Measurements from ENCODE around the gene CHKB. TPM values are rescaled to one million over a fixed set of nuclear protein-coding genes. Genes with fewer than 3 reads are reported as not detected.

CHKB gene
- total and polyA plus RNA-seq, 4 donors: 59.4 to 142 (median 74.9) TPM

- Histone ChIP-seq H3K9me3 (ENCODE audit: control insufficient read depth in 4 of 4, insufficient read depth in 3 of 4, low read length in 3 of 4) (peaks cover 0 to 6% (median 0%) of the 10 kb centered on the region in 4 donors), H3K4me1 (ENCODE audit: control insufficient read depth in 5 of 5, insufficient read depth in 5 of 5, low read length in 5 of 5) (peaks cover 0 to 5% (median 0%) of the 10 kb centered on the region in 5 donors), H3K4me3 (no peak overlapping the region), H3K27me3 (ENCODE audit: control insufficient read depth in 3 of 3, insufficient read depth in 3 of 3, low read length in 2 of 3) (peaks cover 22 to 44% (median 22%) of the 10 kb centered on the region in 3 donors), H3K36me3 (ENCODE audit: control insufficient read depth in 4 of 4, insufficient read depth in 4 of 4, low read length in 4 of 4) (no peaks in the 10 kb centered on the region), H3K27ac (ENCODE audit: low read depth in 1 of 2, low read length in 1 of 2) (no peak overlapping the region), H3K9ac (ENCODE audit: insufficient read depth in 1 of 2, low read length in 2 of 2) (no peak overlapping the region)
- TF ChIP-seq, protein P1, sequence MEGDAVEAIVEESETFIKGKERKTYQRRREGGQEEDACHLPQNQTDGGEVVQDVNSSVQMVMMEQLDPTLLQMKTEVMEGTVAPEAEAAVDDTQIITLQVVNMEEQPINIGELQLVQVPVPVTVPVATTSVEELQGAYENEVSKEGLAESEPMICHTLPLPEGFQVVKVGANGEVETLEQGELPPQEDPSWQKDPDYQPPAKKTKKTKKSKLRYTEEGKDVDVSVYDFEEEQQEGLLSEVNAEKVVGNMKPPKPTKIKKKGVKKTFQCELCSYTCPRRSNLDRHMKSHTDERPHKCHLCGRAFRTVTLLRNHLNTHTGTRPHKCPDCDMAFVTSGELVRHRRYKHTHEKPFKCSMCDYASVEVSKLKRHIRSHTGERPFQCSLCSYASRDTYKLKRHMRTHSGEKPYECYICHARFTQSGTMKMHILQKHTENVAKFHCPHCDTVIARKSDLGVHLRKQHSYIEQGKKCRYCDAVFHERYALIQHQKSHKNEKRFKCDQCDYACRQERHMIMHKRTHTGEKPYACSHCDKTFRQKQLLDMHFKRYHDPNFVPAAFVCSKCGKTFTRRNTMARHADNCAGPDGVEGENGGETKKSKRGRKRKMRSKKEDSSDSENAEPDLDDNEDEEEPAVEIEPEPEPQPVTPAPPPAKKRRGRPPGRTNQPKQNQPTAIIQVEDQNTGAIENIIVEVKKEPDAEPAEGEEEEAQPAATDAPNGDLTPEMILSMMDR (IDR thresholded peaks at IDR 0.05; ENCODE audit: control extremely low read depth, extremely low read depth): no peak
- WGBS, 2 donors: 10 to 18% methylated on average over 27 to 52 of the region's 52 CpGs
- ATAC-seq (ENCODE audit: insufficient read depth, low FRiP score): no peak
- DNase-seq: no peak
Observed at GRCh38 chr22:50600967-50601668, 18.5 kb upstream of the CHKB start.

GRCh38 chr22:50600538-50600937 lies 17.9 kb upstream of the CHKB start, which contains the start of gene MAPK8IP2:
Gene MAPK8IP2, plus strand, starts transcription at chr22:50600793. Its CDS starts 26 bp downstream, at chr22:50600819.
- ATAC-seq (ENCODE audit: insufficient read depth, low FRiP score) (no peak), DNase-seq (no peak)
- H3K4me1 ChIP-seq (ENCODE audit: control insufficient read depth in 5 of 5, insufficient read depth in 5 of 5, low read length in 5 of 5): peaks cover 0 to 5% (median 0%) of the 10 kb centered on the region in 5 donors
- H3K9me3 ChIP-seq (ENCODE audit: control insufficient read depth in 4 of 4, insufficient read depth in 3 of 4, low read length in 3 of 4): peaks cover 0 to 6% (median 0%) of the 10 kb centered on the region in 4 donors
- TF ChIP-seq, protein P1 (IDR thresholded peaks at IDR 0.05; ENCODE audit: control extremely low read depth, extremely low read depth): no peak
- 1 to 2% methylated on average over 28 to 59 of the region's 61 CpGs for WGBS, 2 donors
- no peak within 1 kb of the TSS for H3K9ac ChIP-seq (ENCODE audit: insufficient read depth in 1 of 2, low read length in 2 of 2)
- no peak within 1 kb of the TSS for H3K27ac ChIP-seq (ENCODE audit: low read depth in 1 of 2, low read length in 1 of 2)
- H3K36me3 ChIP-seq (ENCODE audit: control insufficient read depth in 4 of 4, insufficient read depth in 4 of 4, low read length in 4 of 4): no peaks in the 10 kb centered on the region
- no peak within 1 kb of the TSS for H3K4me3 ChIP-seq
- H3K27me3 ChIP-seq (ENCODE audit: control insufficient read depth in 3 of 3, insufficient read depth in 3 of 3, low read length in 2 of 3): peaks cover 22 to 39% (median 22%) of the 10 kb centered on the region in 3 donors

DNA sequence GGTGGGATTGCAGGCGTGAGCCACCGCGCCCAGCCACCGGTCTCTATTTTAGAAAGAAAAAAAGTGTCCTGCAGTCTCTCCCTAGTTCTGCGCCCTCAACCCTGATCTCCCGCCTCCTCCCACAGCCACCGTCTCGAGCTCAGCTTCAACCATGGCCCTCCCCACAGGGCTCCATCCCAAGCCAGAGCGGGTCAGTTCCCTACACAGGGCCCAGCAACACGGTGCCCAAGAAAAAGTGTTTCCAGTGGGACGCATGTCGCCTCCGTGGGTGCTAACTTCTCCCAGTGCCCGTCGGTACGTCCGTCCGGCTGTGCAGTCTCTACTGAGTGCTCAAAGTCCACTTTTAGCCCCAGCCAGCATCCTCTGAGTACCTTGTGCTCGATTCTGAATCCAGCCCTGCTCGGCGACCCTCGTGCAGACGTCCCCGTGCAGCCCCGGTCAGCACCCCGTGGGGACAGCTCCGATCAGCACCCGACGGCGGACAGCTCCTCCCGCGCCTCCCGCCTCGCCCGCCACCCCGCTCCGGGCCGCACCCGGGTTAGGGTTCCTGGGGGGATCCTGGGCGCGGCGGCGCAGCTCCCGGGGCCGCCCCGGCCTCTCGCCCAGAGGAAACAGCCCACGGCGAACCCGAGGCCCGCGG lies 17.3 kb upstream of the CHKB start:
- no peak overlapping the region for H3K27ac ChIP-seq (ENCODE audit: low read depth in 1 of 2, low read length in 1 of 2)
- H3K9ac ChIP-seq (ENCODE audit: insufficient read depth in 1 of 2, low read length in 2 of 2): no peak overlapping the region
- peaks cover 0 to 6% (median 0%) of the 10 kb centered on the region in 4 donors for H3K9me3 ChIP-seq (ENCODE audit: control insufficient read depth in 4 of 4, insufficient read depth in 3 of 4, low read length in 3 of 4)
- DNase-seq (peak; percentile 56 to 75 (median 71)), ATAC-seq (ENCODE audit: insufficient read depth, low FRiP score) (peak; percentile 54)
- H3K4me1 ChIP-seq (ENCODE audit: control insufficient read depth in 5 of 5, insufficient read depth in 5 of 5, low read length in 5 of 5): peaks cover 0 to 5% (median 0%) of the 10 kb centered on the region in 5 donors
- 14 to 19% methylated on average over 46 to 52 of the region's 52 CpGs for WGBS, 2 donors
- H3K36me3 ChIP-seq (ENCODE audit: control insufficient read depth in 4 of 4, insufficient read depth in 4 of 4, low read length in 4 of 4): no peaks in the 10 kb centered on the region
- H3K4me3 ChIP-seq: no peak overlapping the region
- H3K27me3 ChIP-seq (ENCODE audit: control insufficient read depth in 3 of 3, insufficient read depth in 3 of 3, low read length in 2 of 3): peaks cover 18 to 33% (median 22%) of the 10 kb centered on the region in 3 donors
- TF ChIP-seq, protein P1 (IDR thresholded peaks at IDR 0.05; ENCODE audit: control extremely low read depth, extremely low read depth): no peak

Data from lung (tissue), 12 donors.